IMR-90 (cell line): ENCODE measurements around the gene PINK1. TPM values are rescaled to one million over a fixed set of nuclear protein-coding genes. Genes with fewer than 3 reads are reported as not detected.

ENCODE experiments used
- ATAC-seq: fragments of 200-7000 bp; cut with Tn5 transposase; 2 replicates; pipeline ENCODE4 v1.9.1; 2020; ENCODE audit warnings: low read depth, mild to moderate bottlenecking, moderate library complexity
- BruUV-seq: library from RNA; stranded (reverse); fragments of 400-500 nt; replicated peaks from 2 replicates; lab custom pipeline; 2021; lab: Mats Ljungman, UMichigan
- CTCF ChIA-PET: fragments of 300-600 bp; formaldehyde crosslinking; extraction: SDS; loops from one replicate; lab custom pipeline; 2021; ENCODE audit warnings: antibody characterized with exemption; lab: Yijun Ruan, JAX
- POLR2A ChIA-PET: fragments of 300-600 bp; sonication (Branson Sonifier 250); formaldehyde crosslinking; loops from one replicate; lab custom pipeline; 2022; ENCODE audit warnings: antibody characterized with exemption; ENCODE audit not compliant: unreplicated experiment; lab: Charles Lee
- DNase-seq: peaks from one replicate; pipeline ENCODE4 v3.0.0; 2013
- H2AFZ ChIP-seq: replicated peaks from 2 replicates; pipeline ENCODE3; 2013; ENCODE audit warnings: low read length, mild to moderate bottlenecking; ENCODE audit not compliant: poor library complexity
- H2AK5ac ChIP-seq: 2 replicates; pipeline ENCODE4 v1.6.1; 2013; ENCODE audit warnings: low read depth, low read length, inconsistent platforms
- H2AK9ac ChIP-seq: replicated peaks from 2 replicates; pipeline ENCODE3; 2013; ENCODE audit warnings: mild to moderate bottlenecking, low read depth, low read length, moderate library complexity; ENCODE audit not compliant: poor library complexity
- H2BK120ac ChIP-seq: 2 replicates; pipeline ENCODE4 v1.6.1; 2013; ENCODE audit warnings: low read depth, low read length, inconsistent platforms
- H2BK15ac ChIP-seq: 3 replicates; pipeline ENCODE4 v1.6.1; 2013; ENCODE audit warnings: low read depth, low read length, inconsistent platforms
- H2BK20ac ChIP-seq: 2 replicates; pipeline ENCODE4 v1.6.1; 2013; ENCODE audit warnings: low read depth, mild to moderate bottlenecking, inconsistent platforms, low read length, moderate library complexity
- H2BK5ac ChIP-seq: 2 replicates; pipeline ENCODE4 v1.6.1; 2013; ENCODE audit warnings: mild to moderate bottlenecking, low read depth, low read length, inconsistent platforms; ENCODE audit not compliant: poor library complexity, severe bottlenecking
- H3K14ac ChIP-seq: replicated peaks from 2 replicates; pipeline ENCODE4 v1.6.1; 2013; ENCODE audit warnings: low read depth, low read length, inconsistent platforms
- H3K18ac ChIP-seq: 2 replicates; pipeline ENCODE4 v1.6.1; 2013; ENCODE audit warnings: low read depth, low read length, control low read depth
- H3K23ac ChIP-seq: 2 replicates; pipeline ENCODE4 v1.6.1; 2013; ENCODE audit warnings: low read depth, low read length, inconsistent platforms
- H3K27ac ChIP-seq: 2 replicates; pipeline ENCODE4 v1.5.1; 2013; ENCODE audit warnings: mild to moderate bottlenecking, control low read depth, low read length; ENCODE audit not compliant: insufficient read depth
- H3K27me3 ChIP-seq: 2 replicates; pipeline ENCODE4 v1.6.1; 2013; ENCODE audit warnings: low read length; ENCODE audit not compliant: control insufficient read depth, insufficient read depth
- H3K36me3 ChIP-seq: 2 replicates; pipeline ENCODE4 v1.6.1; 2013; ENCODE audit warnings: low read length, mixed read lengths; ENCODE audit not compliant: control insufficient read depth, insufficient read depth
- H3K4ac ChIP-seq: 2 replicates; pipeline ENCODE4 v1.6.1; 2013; ENCODE audit warnings: low read depth, low read length, inconsistent platforms
- H3K4me1 ChIP-seq: 2 replicates; pipeline ENCODE4 v1.6.1; 2013; ENCODE audit warnings: low read length, mixed read lengths; ENCODE audit not compliant: control insufficient read depth, insufficient read depth
- H3K4me2 ChIP-seq: 2 replicates; pipeline ENCODE4 v1.6.1; 2013; ENCODE audit warnings: low read depth, mild to moderate bottlenecking, control low read depth, low read length, moderate library complexity
- H3K4me3 ChIP-seq: 2 replicates; pipeline ENCODE4 v1.5.1; 2013; ENCODE audit warnings: low read depth, mild to moderate bottlenecking, control low read depth, low read length, moderate library complexity; ENCODE audit not compliant: insufficient read depth
- H3K56ac ChIP-seq: 2 replicates; pipeline ENCODE4 v1.6.1; 2013; ENCODE audit warnings: low read length, inconsistent platforms; ENCODE audit not compliant: insufficient read depth; ENCODE audit errors: extremely low read depth
- H3K79me1 ChIP-seq, 2 experiments: 2 replicates each; pipeline ENCODE4 v1.6.1; 2013; ENCODE audit warnings: low read length in 2 of 2, inconsistent platforms in 1 of 2, low read depth in 1 of 2
- H3K9ac ChIP-seq: 2 replicates; pipeline ENCODE4 v1.6.1; 2013; ENCODE audit warnings: low read depth, low read length, control low read depth
- H3K9me1 ChIP-seq: 2 replicates; pipeline ENCODE4 v1.6.1; 2013; ENCODE audit warnings: low read length, inconsistent platforms; ENCODE audit not compliant: insufficient read depth
- H3K9me3 ChIP-seq: 2 replicates; pipeline ENCODE4 v1.6.1; 2013; ENCODE audit warnings: low read length; ENCODE audit not compliant: control insufficient read depth, insufficient read depth
- H4K20me1 ChIP-seq: 2 replicates; pipeline ENCODE4 v1.6.1; 2013; ENCODE audit warnings: low read length, inconsistent platforms; ENCODE audit not compliant: insufficient read depth
- H4K5ac ChIP-seq: 2 replicates; pipeline ENCODE4 v1.6.1; 2013; ENCODE audit warnings: mild to moderate bottlenecking, low read depth, low read length, control low read depth
- H4K8ac ChIP-seq, 2 experiments: 2 replicates each; pipeline ENCODE4 v1.6.1; 2013; ENCODE audit warnings: low read depth in 2 of 2, low read length in 2 of 2, control low read depth in 1 of 2, inconsistent platforms in 1 of 2
- H4K91ac ChIP-seq: 2 replicates; pipeline ENCODE4 v1.6.1; 2013; ENCODE audit warnings: low read depth, low read length, inconsistent platforms; ENCODE audit not compliant: insufficient read depth
- MAFK ChIP-seq: IDR thresholded peaks from 2 replicates; pipeline ENCODE4 v1.6.1; 2012; ENCODE audit warnings: low read depth, low read length, improper control_type of control experiment
- NFE2L2 ChIP-seq: fragments of 150-350 bp; IDR thresholded peaks from 2 replicates; pipeline ENCODE4 v1.6.1; 2016; ENCODE audit warnings: low read depth, mild to moderate bottlenecking, low read length
- RCOR1 ChIP-seq: IDR thresholded peaks from 2 replicates; pipeline ENCODE4 v1.6.1; 2012; ENCODE audit warnings: mild to moderate bottlenecking, low read length, improper control_type of control experiment; ENCODE audit not compliant: insufficient replicate concordance
- WGBS, 2 experiments: methylation state at CpG; one replicate each; pipeline versions ENCODE4 v1.1.5 to v1.1.7; 2013; ENCODE audit warnings: missing lambda C conversion rate in 2 of 2; ENCODE audit not compliant: insufficient read length in 1 of 2; ENCODE audit errors: extremely low coverage in 2 of 2; 5-methylcytosine and 5-hydroxymethylcytosine counted together
- dilution Hi-C: fragments of 300-500 bp; cut with HindIII; formaldehyde crosslinking; loops from one replicate; pipeline ENCODE4 v1.14.3; 2018; ENCODE audit warnings: low sequenced_read_pairs; ENCODE audit not compliant: unreplicated experiment
- in situ Hi-C: fragments of 300-500 bp; cut with MboI; formaldehyde crosslinking; loops from 3 replicates; pipeline ENCODE4 v1.14.3; 2019; ENCODE audit warnings: low sequenced_read_pairs, inconsistent platforms, mixed read lengths
- intact Hi-C: fragments of 100-400 bp; cut with micrococcal nuclease; formaldehyde crosslinking; loops from 2 replicates; pipeline ENCODE4 v1.10.0; 2022
- polyA plus RNA-seq, 3 experiments: library from polyadenylated mRNA; depleted of rRNA; stranded (reverse); fragments of >200 nt; gene quantifications; 2 replicates each; pipeline ENCODE4 v1.2.3, GENCODE V29; 2012; ENCODE audit warnings: low replicate concordance in 1 of 3
- total RNA-seq: library from RNA; depleted of rRNA; stranded (reverse); fragments of >200 nt; gene quantifications from 2 replicates; pipeline ENCODE4 v1.2.3, GENCODE V29; 2012

PINK1 gene
- total and polyA plus RNA-seq, 2 of the 4 experiments (the other 2 are of a cell fraction) = 52.9 to 55.2 TPM

DNA sequence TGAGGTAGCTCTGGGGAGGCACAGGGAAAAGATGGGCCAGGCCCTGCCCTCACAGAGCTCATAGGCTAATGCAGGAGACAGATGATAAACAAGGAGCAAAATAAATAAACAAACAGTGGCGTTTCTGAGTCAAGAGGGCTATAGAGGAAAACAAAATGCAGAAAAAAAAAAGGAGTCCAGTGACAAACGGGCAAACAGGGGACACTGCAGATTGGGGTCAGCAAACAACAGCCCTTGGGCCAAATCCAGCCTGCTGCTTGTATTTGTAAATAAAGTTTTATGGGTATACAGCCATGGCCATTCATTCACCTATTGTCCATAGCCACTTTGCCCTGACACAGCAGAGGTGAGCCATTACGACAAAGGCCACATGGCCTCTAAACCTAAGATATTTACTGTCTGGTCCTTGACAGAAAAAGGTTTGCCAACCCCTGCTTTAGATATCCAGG, 19.1 kb upstream of the PINK1 start:
- H3K56ac ChIP-seq = peak overlapping the region; percentile 68; the same call in 1 of the 2 replicates
- peak overlapping the region; percentile 80; the same call in 1 of the 2 replicates for H2AK5ac ChIP-seq
- H3K27me3 ChIP-seq = no peaks in the 10 kb centered on the region
- peak overlapping the region; percentile 66 for H2BK5ac ChIP-seq
- H3K27ac ChIP-seq = peak overlapping the region; percentile 1; the same call in 1 of the 2 replicates
- H3K23ac ChIP-seq = 0 out of 2 replicates have a peak overlapping the region, but pooled peaks have one; percentile 11
- WGBS, 2 experiments = 0% methylated on average over 2 of the region's 3 CpGs; no CpG with 5 or more reads in 1 of the 2 experiments
- no TSS peak for BruUV-seq
- no peak overlapping the region for H3K4me3 ChIP-seq
- peak overlapping the region; percentile 95; the same call in 1 of the 2 replicates for H4K5ac ChIP-seq
- peaks cover 10% of the 10 kb centered on the region for H3K9me1 ChIP-seq
- intact Hi-C loops (no loop called here), in situ Hi-C loops (no loop called here), dilution Hi-C loops (no loop called here)
- H3K4me2 ChIP-seq = no peak overlapping the region
- H3K36me3 ChIP-seq = no peaks in the 10 kb centered on the region
- H3K18ac ChIP-seq = peak overlapping the region; percentile 61; the same call in 1 of the 2 replicates
- peak overlapping the region; percentile 6 to 54; a peak in 1 of 4 replicates for H4K8ac ChIP-seq
- peak overlapping the region; percentile 84 for H2BK20ac ChIP-seq
- peak overlapping the region; percentile 77 for H2BK120ac ChIP-seq
- H2AFZ ChIP-seq = peak overlapping the region; percentile 89
- H3K9me3 ChIP-seq = no peaks in the 10 kb centered on the region
- no peak overlapping the region for H3K9ac ChIP-seq
- H3K14ac ChIP-seq = peak overlapping the region; percentile 4
- H3K79me1 ChIP-seq = no peaks in the 10 kb centered on the region
- H3K4ac ChIP-seq = peak overlapping the region; percentile 71
- POLR2A ChIA-PET = no interaction called here
- peak overlapping the region; percentile 62 for H2BK15ac ChIP-seq
- CTCF ChIA-PET = interaction anchor here (0.7 to 1.2 kb wide), 2 partner anchors 20 to 39 kb away, joined by 3 to 9 read pairs; no protein-coding TSS in a partner anchor
- DNase-seq (no peak), ATAC-seq (no peak)
- peak overlapping the region; percentile 53 for H4K91ac ChIP-seq
- H2AK9ac ChIP-seq = no peak overlapping the region
- H3K4me1 ChIP-seq = peaks cover 15% of the 10 kb centered on the region
- H4K20me1 ChIP-seq = no peaks in the 10 kb centered on the region
- peak; percentile 21 for TF ChIP-seq RCOR1
- no peak for TF ChIP-seq MAFK
- TF ChIP-seq NFE2L2 = no peak
